ENCODE data around the gene OR8I2. TPM values are rescaled to one million over a fixed set of nuclear protein-coding genes. Genes with fewer than 3 reads are reported as not detected.

OR8I2 gene
- total RNA-seq, 6 experiments from 2014 or later: not detected

Other genes with a start within 250 kb of the OR8I2 start
- not detected for gene TRIM51, start 210.0 kb upstream of the OR8I2 start, total RNA-seq (2021; fragmentation: NEBNext Ultra II Directional; extraction: Animal tissue kit (Norgen Biotek cat#: 25700))
- gene OR5W2, start 178.7 kb upstream of the OR8I2 start, total RNA-seq (2021; fragmentation: NEBNext Ultra II Directional; extraction: Animal tissue kit (Norgen Biotek cat#: 25700)): not detected
- not detected for gene OR5I1, start 156.9 kb upstream of the OR8I2 start, total RNA-seq (2021; fragmentation: NEBNext Ultra II Directional; extraction: Animal tissue kit (Norgen Biotek cat#: 25700))
- gene OR10AG1, start 123.4 kb upstream of the OR8I2 start, total RNA-seq (2021; fragmentation: NEBNext Ultra II Directional; extraction: Animal tissue kit (Norgen Biotek cat#: 25700)): not detected
- not detected for gene OR5F1, start 98.7 kb upstream of the OR8I2 start, total RNA-seq (2021; fragmentation: NEBNext Ultra II Directional; extraction: Animal tissue kit (Norgen Biotek cat#: 25700))
- not detected for gene OR5AS1, start 65.7 kb upstream of the OR8I2 start, total RNA-seq (2021; fragmentation: NEBNext Ultra II Directional; extraction: Animal tissue kit (Norgen Biotek cat#: 25700))
- not detected for gene OR8H2, start 10.4 kb downstream of the OR8I2 start, total RNA-seq (2021; fragmentation: NEBNext Ultra II Directional; extraction: Animal tissue kit (Norgen Biotek cat#: 25700))
- not detected for gene OR8H3, start 29.1 kb downstream of the OR8I2 start, total RNA-seq (2021; fragmentation: NEBNext Ultra II Directional; extraction: Animal tissue kit (Norgen Biotek cat#: 25700))
- not detected for gene OR8J3, start 46.9 kb downstream of the OR8I2 start, total RNA-seq (2021; fragmentation: NEBNext Ultra II Directional; extraction: Animal tissue kit (Norgen Biotek cat#: 25700))
- not detected for gene OR8K5, start 67.0 kb downstream of the OR8I2 start, total RNA-seq (2021; fragmentation: NEBNext Ultra II Directional; extraction: Animal tissue kit (Norgen Biotek cat#: 25700))
- gene OR5J2, start 83.3 kb downstream of the OR8I2 start, total RNA-seq (2021; fragmentation: NEBNext Ultra II Directional; extraction: Animal tissue kit (Norgen Biotek cat#: 25700)): not detected
- gene OR5T2, start 140.9 kb downstream of the OR8I2 start, total RNA-seq (2021; fragmentation: NEBNext Ultra II Directional; extraction: Animal tissue kit (Norgen Biotek cat#: 25700)): not detected
- not detected for gene OR5T3, start 158.9 kb downstream of the OR8I2 start, total RNA-seq (2021; fragmentation: NEBNext Ultra II Directional; extraction: Animal tissue kit (Norgen Biotek cat#: 25700))
- not detected for gene OR5T1, start 180.8 kb downstream of the OR8I2 start, total RNA-seq (2021; fragmentation: NEBNext Ultra II Directional; extraction: Animal tissue kit (Norgen Biotek cat#: 25700))
- not detected for gene OR8H1, start 198.9 kb downstream of the OR8I2 start, total RNA-seq (2021; fragmentation: NEBNext Ultra II Directional; extraction: Animal tissue kit (Norgen Biotek cat#: 25700))
- not detected for gene OR8K3, start 221.8 kb downstream of the OR8I2 start, total RNA-seq (2021; fragmentation: NEBNext Ultra II Directional; extraction: Animal tissue kit (Norgen Biotek cat#: 25700))